Rectal smooth muscle tissue (tissue), 1 donor: ENCODE measurements around the gene IPO13.

Experiments used
- H3K27ac ChIP-seq: one replicate; pipeline ENCODE4 v1.7.0; 2013; ENCODE audit warnings: low read depth, low read length, inconsistent platforms
- H3K27me3 ChIP-seq: one replicate; pipeline ENCODE4 v1.7.0; 2013; ENCODE audit warnings: low read length; ENCODE audit not compliant: control insufficient read depth, insufficient read depth
- H3K36me3 ChIP-seq: one replicate; pipeline ENCODE4 v1.7.0; 2013; ENCODE audit warnings: low read length; ENCODE audit not compliant: control insufficient read depth, insufficient read depth
- H3K4me1 ChIP-seq: one replicate; pipeline ENCODE4 v1.7.0; 2013; ENCODE audit warnings: low read length; ENCODE audit not compliant: control insufficient read depth, insufficient read depth
- H3K4me3 ChIP-seq: one replicate; pipeline ENCODE4 v1.7.0; 2013; ENCODE audit warnings: low read length
- H3K9ac ChIP-seq: one replicate; pipeline ENCODE4 v1.7.0; 2013; ENCODE audit warnings: low read length

Gene IPO13

GRCh38 chr1:43913666-43914360 lies 32.9 kb upstream of the IPO13 start:
- Histone ChIP-seq H3K36me3 (peaks cover 2% of the 10 kb centered on the region), H3K4me3 (no peak overlapping the region), H3K4me1 (peaks cover 10% of the 10 kb centered on the region), H3K27ac (no peak overlapping the region), H3K9ac (no peak overlapping the region), H3K27me3 (no peaks in the 10 kb centered on the region)

GRCh38 chr1:43914576-43915525 lies 31.9 kb upstream of the IPO13 start:
- Histone ChIP-seq H3K36me3 (no peaks in the 10 kb centered on the region), H3K27me3 (no peaks in the 10 kb centered on the region), H3K4me3 (no peak overlapping the region), H3K27ac (no peak overlapping the region), H3K9ac (no peak overlapping the region), H3K4me1 (peaks cover 10% of the 10 kb centered on the region)

- H3K27me3 ChIP-seq = no peaks in the 10 kb centered on the region
- no peak overlapping the region for H3K9ac ChIP-seq
- H3K4me1 ChIP-seq = no peaks in the 10 kb centered on the region
- H3K36me3 ChIP-seq = no peaks in the 10 kb centered on the region
- no peak overlapping the region for H3K4me3 ChIP-seq
- H3K27ac ChIP-seq = no peak overlapping the region
Measured at GRCh38 chr1:43919906-43920305, 26.8 kb upstream of the IPO13 start.

- no peaks in the 10 kb centered on the region for H3K4me1 ChIP-seq
- H3K27ac ChIP-seq = no peak overlapping the region
- no peaks in the 10 kb centered on the region for H3K36me3 ChIP-seq
- H3K4me3 ChIP-seq = no peak overlapping the region
- H3K27me3 ChIP-seq = no peaks in the 10 kb centered on the region
- H3K9ac ChIP-seq = no peak overlapping the region
Measured at GRCh38 chr1:43921022-43921421, 25.7 kb upstream of the IPO13 start.

GRCh38 chr1:43924516-43924915 lies 22.2 kb upstream of the IPO13 start:
- H3K27me3 ChIP-seq = no peaks in the 10 kb centered on the region
- no peaks in the 10 kb centered on the region for H3K4me1 ChIP-seq
- H3K36me3 ChIP-seq = no peaks in the 10 kb centered on the region
- H3K9ac ChIP-seq = no peak overlapping the region
- H3K4me3 ChIP-seq = no peak overlapping the region
- H3K27ac ChIP-seq = no peak overlapping the region

- no peak overlapping the region for H3K4me3 ChIP-seq
- H3K27me3 ChIP-seq = no peaks in the 10 kb centered on the region
- no peak overlapping the region for H3K27ac ChIP-seq
- no peaks in the 10 kb centered on the region for H3K4me1 ChIP-seq
- H3K9ac ChIP-seq = no peak overlapping the region
- H3K36me3 ChIP-seq = no peaks in the 10 kb centered on the region
Measured at GRCh38 chr1:43925846-43926245, 20.9 kb upstream of the IPO13 start.

- Histone ChIP-seq H3K9ac (no peak overlapping the region), H3K27me3 (no peaks in the 10 kb centered on the region), H3K4me3 (no peak overlapping the region), H3K4me1 (no peaks in the 10 kb centered on the region), H3K36me3 (no peaks in the 10 kb centered on the region), H3K27ac (no peak overlapping the region)
Measured at GRCh38 chr1:43930168-43930948, 16.4 kb upstream of the IPO13 start.

- Histone ChIP-seq H3K4me3 (no peak overlapping the region), H3K9ac (no peak overlapping the region), H3K4me1 (peaks cover 3% of the 10 kb centered on the region), H3K27me3 (no peaks in the 10 kb centered on the region), H3K27ac (no peak overlapping the region), H3K36me3 (no peaks in the 10 kb centered on the region)
Measured at GRCh38 chr1:43930949-43931275, 15.8 kb upstream of the IPO13 start.

GRCh38 chr1:43931711-43932660 lies 14.8 kb upstream of the IPO13 start:
- Histone ChIP-seq H3K4me1 (peaks cover 3% of the 10 kb centered on the region), H3K36me3 (no peaks in the 10 kb centered on the region), H3K4me3 (no peak overlapping the region), H3K27me3 (no peaks in the 10 kb centered on the region), H3K27ac (no peak overlapping the region), H3K9ac (no peak overlapping the region)

- Histone ChIP-seq H3K9ac (no peak overlapping the region), H3K27me3 (no peaks in the 10 kb centered on the region), H3K36me3 (no peaks in the 10 kb centered on the region), H3K27ac (no peak overlapping the region), H3K4me3 (peak overlapping the region; percentile 49), H3K4me1 (peaks cover 3% of the 10 kb centered on the region)
Measured at GRCh38 chr1:43932786-43933385, 13.9 kb upstream of the IPO13 start.

- no peaks in the 10 kb centered on the region for H3K27me3 ChIP-seq
- peak within 1 kb of the TSS; percentile 49 for H3K4me3 ChIP-seq
- H3K4me1 ChIP-seq = peaks cover 3% of the 10 kb centered on the region
- no peaks in the 10 kb centered on the region for H3K36me3 ChIP-seq
- H3K27ac ChIP-seq = no peak within 1 kb of the TSS
- no peak within 1 kb of the TSS for H3K9ac ChIP-seq
Measured at GRCh38 chr1:43933386-43934100, 13.2 kb upstream of the IPO13 start, which contains the start of gene ARTN. Gene ARTN (plus strand): TSS chr1:43933801. CDS start chr1:43935657, 1,856 bp downstream.
